PFSK-1 (cell line): ENCODE data around the gene PPM1H.

Source experiments
- FOXP2 ChIP-seq: optimal IDR thresholded peaks from 2 replicates; pipeline ENCODE3; 2011; ENCODE audit warnings: borderline replicate concordance, control low read depth, inconsistent platforms; ENCODE audit not compliant: insufficient read depth; ENCODE audit errors: extremely low read length, extremely low read depth
- POLR2AphosphoS5 ChIP-seq: IDR thresholded peaks from 2 replicates; pipeline ENCODE4 v1.6.1; 2012; ENCODE audit warnings: low read depth, mild to moderate bottlenecking, control low read depth, low read length, moderate library complexity
- SIN3A ChIP-seq: IDR thresholded peaks from 2 replicates; pipeline ENCODE4 v1.6.1; 2012; ENCODE audit warnings: mild to moderate bottlenecking, low read length, moderate library complexity, borderline replicate concordance; ENCODE audit not compliant: insufficient read depth
- TAF1 ChIP-seq: IDR thresholded peaks from 2 replicates; pipeline ENCODE4 v1.6.1; 2012; ENCODE audit warnings: low read length, control low read depth, borderline replicate concordance; ENCODE audit not compliant: insufficient read depth

- TF ChIP-seq TAF1 (no peak), SIN3A (no peak), FOXP2 (no peak), POLR2AphosphoS5 (no peak)
Measured at GRCh38 chr12:62776575-62776974, 158.4 kb downstream of the PPM1H start.
